Transverse colon (tissue), 3 donors: ENCODE measurements around the gene MRPL10.

Experiments
- CTCF ChIP-seq, 5 experiments: fragments of 200-600 bp in 3 of 5; fragments of 450-650 bp in 2 of 5; sonication (generic) in 3 of 5; IDR thresholded peaks; 1 replicate in 2 of 5; 2 replicates in 3 of 5; pipeline ENCODE4 v1.5.1; 2016 to 2017; ENCODE audit warnings: antibody characterized with exemption in 5 of 5, inconsistent platforms in 3 of 5, mild to moderate bottlenecking in 2 of 5, moderate library complexity in 1 of 5
- POLR2A ChIP-seq: fragments of 450-650 bp; IDR thresholded peaks from one replicate; pipeline ENCODE4 v1.6.1; 2016; ENCODE audit warnings: antibody characterized with exemption, mild to moderate bottlenecking, moderate library complexity

- TF ChIP-seq POLR2A, result no peak
- no peak for TF ChIP-seq CTCF (IDR thresholded peaks at IDR 0.05)
These were observed 25.1 kb downstream of the MRPL10 start for GRCh38 chr17:47806026-47806912.
